HG03442 (cell line): Measurements from ENCODE around the gene RFX3.

ENCODE experiments used
- ATAC-seq: cut with Tn5 transposase; IDR thresholded peaks from one replicate; pipeline ENCODE4 v1.9.1; 2021; ENCODE audit warnings: mild to moderate bottlenecking, moderate library complexity; ENCODE audit not compliant: unreplicated experiment

The RFX3 gene

GRCh38 chr9:3240656-3241268 lies 285.0 kb downstream of the RFX3 start:
- ATAC-seq, result peak; percentile 85

DNA sequence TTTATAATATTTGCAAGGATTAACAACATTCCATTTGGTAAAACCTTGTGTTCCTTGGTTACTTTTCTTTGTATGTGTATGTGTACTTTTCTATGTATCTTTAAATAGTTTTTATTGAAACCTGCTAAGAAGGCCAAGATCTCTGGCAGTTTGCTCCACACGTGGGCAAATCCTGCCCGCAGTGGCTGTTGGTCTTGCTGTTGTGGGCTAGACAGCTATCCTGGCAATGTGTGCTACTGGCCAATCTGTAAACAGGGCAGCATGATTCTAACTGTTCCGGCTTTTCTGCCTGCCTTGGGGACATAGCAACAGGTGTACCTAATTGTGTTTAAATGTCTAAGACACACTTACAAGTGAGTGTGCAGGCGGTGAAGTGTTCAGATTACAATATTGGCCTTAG lies 286.6 kb downstream of the RFX3 start:
- ATAC-seq, result no peak

DNA sequence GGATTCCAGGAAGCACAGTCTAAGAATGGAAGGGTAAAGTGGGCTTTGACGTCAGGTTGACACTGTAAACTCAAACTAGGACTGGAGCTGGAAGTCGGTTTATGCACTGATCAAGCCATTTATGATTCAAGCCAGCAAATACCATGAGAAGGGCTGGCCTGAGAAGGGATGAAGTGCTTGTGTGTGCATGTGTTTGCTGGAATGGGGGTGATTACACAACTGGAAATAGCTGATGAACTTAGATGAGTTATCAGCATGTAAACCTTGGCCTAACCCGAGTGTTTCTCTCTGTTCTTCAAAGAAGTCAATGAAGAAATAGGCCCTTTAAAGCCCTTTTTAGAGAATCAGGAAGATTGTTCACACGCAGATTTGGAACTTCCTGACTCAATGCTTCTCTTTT lies 287.6 kb downstream of the RFX3 start:
- ATAC-seq, result no peak

- ATAC-seq, result no peak
Observed at GRCh38 chr9:3237121-3237520, 288.7 kb downstream of the RFX3 start.

GRCh38 chr9:3235497-3235896 lies 290.3 kb downstream of the RFX3 start:
- no peak for ATAC-seq

DNA sequence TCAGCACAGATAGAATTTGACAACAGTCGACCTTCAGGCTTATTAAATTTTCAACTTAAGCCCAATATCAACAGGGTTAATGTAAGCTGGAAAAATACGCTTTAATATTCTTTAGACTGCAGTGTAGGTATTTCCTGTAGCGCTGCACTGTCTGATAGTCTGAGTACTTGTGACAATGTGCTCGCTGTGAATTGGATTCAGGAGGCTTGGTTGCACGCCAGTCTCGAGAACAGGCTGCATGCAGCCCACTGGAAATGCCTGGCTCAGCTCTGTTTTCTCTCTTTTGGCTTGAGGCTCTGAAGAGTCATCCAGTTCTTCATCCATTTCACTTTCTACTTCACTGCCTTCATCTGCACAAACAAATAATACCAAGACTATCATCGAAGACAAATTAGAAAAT lies 300.9 kb downstream of the RFX3 start:
- ATAC-seq, result no peak

GRCh38 chr9:3215658-3216057 lies 310.1 kb downstream of the RFX3 start:
- ATAC-seq, result no peak

GRCh38 chr9:3214741-3215140 lies 311.1 kb downstream of the RFX3 start:
- ATAC-seq, result no peak

DNA sequence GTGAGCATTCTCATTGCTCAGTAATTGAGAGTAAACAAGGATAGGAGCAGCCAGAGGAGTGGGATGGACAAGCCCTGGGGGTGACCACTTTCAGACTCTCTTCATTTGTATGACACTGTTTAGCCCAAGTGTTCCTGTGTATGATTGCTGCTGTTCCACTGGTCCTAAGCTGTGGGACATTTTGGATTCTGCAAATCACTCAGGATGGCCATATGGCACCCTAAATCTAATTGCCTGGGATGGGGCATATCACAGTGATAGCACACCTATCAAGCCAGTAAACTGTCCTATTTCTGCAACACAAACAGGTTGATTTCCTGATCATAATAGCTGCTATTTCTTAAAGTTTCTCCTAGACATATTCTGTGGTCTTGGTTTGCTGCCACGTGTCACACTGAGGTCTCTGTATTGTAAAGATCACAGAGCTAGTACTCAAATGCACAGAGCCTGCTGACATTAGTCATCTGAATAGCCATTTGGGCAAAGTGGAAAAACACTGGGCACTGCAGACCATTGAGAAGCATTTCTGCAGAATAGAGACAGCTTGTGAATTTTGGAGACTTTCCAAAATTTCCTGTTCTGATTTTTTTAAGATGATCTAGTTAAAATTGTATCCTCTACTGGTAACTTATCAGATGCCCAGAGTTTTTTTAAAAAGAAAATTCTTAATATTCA lies 320.2 kb downstream of the RFX3 start:
- no peak for ATAC-seq

GRCh38 chr9:3200331-3200774 lies 325.4 kb downstream of the RFX3 start:
- no peak for ATAC-seq

- no peak for ATAC-seq
Observed at GRCh38 chr9:3193791-3194190, 332.0 kb downstream of the RFX3 start.

DNA sequence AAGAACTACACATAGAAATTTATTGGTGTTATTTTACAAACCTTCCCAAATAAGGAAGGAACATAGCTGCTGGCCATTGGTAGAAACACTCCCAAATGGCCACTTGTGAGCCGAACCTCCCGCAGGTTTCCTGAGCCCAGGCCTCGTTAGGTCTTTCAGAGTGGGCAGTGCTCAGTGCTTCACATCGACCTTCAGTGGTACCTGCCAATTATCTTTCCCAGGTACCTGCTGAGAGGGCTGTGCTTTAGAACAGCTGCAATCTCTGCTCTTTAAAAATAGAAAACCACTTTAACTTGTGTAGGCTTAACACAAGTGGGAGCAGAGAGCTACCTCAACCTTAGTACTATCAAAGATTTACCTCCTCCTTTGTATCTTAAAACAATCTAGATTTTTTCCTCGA lies 334.1 kb downstream of the RFX3 start:
- no peak for ATAC-seq

DNA sequence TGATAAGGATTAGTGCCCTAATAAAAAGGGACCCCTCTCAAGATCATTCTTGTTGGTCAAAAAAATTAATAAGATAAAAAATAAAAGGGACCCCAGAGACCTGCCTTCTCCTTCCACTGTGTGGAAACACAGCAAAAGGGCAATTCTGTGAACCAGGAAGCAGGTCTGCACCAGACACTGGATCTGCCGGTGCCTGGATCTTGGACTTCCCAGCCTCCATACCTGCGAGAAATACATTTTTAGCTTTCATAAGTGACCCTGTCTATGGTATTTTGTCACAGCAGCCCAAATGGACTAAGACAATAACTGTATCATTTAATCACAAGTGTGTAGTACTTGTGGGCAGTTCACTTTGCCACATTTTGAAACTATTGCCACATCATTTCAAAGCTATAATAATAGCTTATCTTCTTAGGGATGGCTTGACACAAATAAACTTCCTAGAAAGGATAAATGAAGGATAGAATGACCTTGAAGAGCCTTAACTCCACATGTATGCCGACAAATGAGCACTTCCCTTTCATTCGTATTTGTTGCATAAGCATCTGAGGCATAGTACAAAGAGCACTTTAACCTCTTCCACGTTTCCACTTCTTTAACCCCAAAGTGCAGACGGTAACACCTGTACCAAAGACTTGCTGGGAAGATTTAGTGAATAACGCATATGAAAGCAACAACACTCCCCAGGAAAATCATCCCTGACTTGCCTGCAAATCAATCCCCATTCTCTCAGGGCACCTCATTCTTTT lies 336.5 kb downstream of the RFX3 start:
- no peak for ATAC-seq

DNA sequence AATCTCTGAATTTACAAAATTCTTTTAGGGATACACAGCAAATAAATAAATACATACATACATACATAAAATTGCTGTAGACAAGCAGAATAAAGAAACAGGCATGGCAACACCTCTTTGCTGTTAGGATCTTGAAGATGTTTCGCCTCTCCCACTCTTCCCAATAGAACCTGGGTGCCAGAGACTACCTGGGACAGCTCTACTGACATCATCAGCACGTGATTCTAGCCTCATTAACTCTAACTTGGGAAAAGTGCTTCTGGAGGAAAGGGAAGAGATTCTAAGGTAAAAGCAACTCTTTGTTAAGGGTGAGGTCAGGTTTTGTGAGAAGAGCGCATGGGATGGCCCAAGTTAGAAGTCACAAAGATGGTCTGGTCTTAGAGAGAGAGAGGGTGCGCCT lies 339.1 kb downstream of the RFX3 start:
- ATAC-seq, result no peak

DNA sequence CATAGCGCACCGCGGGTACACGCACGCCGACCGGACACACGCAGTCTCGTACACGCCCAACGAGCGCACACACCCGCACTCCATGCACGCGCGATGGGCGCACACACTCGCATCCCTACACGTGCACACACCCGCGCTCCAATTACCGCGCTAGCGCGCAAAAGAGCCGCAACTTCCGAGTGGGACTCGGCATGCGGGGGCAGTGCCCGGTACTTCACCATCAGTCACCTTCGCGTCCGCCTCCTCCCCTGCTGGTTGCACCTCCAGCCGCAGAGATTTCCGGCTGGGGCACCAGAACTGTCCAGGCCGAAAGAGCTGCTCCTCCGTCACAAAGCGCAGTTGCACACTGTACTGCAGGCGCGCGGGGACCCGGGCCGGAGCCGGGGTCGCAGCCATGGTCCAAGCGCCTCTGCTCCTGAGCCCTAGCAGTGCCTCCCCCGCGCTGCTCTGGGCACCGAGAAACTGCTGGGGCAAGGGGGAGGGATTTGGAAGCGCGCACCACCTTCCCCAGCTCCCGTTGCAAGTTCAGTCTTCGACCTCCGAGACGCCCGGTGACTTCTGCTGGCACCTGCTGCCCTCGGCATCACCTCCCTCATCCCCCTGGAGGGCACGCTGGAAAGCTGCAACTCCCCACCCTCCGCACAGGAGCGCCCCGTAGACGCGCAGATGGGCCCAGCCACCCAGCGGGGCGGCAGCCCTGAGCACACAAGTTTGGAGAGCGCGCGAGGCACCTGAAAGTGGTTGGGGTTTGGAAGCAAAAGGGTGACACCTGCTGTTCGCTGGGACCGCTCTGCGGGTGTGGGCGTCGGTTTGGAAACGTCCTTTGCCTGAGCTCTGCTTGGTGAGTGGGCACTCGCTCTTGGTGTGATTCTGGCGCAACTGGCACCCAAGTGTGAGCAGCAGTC lies 344.5 kb downstream of the RFX3 start:
- ATAC-seq, result peak; percentile 67

- ATAC-seq, result no peak
Observed at GRCh38 chr9:3180696-3181048, 345.1 kb downstream of the RFX3 start.

DNA sequence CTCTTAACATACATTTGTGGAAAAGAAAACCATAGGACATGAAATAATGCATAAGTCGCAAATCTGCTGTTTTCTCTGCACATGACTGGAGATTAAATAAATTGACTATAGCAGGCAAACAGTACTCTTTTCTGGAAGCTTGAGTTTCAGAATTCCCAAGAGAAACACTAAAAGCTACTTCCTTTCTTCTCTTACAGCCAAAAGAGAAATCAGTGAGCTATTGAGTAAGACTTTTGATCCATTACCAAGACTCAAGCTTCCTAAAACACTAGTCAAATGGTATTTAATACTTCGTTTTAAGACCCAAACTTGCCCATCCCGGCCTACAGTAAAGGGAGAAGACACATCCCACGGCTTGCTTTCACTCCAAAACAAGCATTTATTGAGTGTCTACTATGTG lies 346.1 kb downstream of the RFX3 start:
- ATAC-seq, result no peak

DNA sequence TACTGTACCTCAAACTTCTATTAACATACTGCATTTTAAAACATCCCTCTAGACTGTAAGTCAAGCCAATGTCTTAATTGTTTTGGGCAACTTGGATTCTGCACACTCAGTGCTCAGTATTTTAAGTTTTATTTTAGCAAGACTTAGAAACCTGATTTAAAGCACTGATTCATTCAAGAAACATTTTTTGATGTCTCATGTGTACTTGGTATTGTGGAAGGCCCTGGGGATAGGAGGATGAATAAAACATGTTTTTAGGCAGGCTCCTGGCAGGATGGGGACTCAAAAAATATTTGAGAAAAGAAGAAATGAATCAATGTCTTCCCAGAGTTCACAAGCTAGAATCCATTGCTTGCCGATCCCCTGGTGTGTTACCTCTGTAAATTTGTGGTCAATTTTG lies 347.9 kb downstream of the RFX3 start:
- ATAC-seq, result no peak

GRCh38 chr9:3177146-3177761 lies 348.5 kb downstream of the RFX3 start:
- ATAC-seq, result no peak

GRCh38 chr9:3173374-3173773 lies 352.4 kb downstream of the RFX3 start:
- no peak for ATAC-seq

- ATAC-seq, result no peak
Observed at GRCh38 chr9:3170819-3171218, 355.0 kb downstream of the RFX3 start.
